Astrocyte of the spinal cord (primary cell): ENCODE data around the gene UBTF.

Experiments
- DNase-seq: peaks from one replicate; pipeline ENCODE4 v3.0.0; 2011; ENCODE audit warnings: low read depth, low spot score
- H3K4me3 ChIP-seq: 2 replicates; pipeline ENCODE4 v1.5.1; 2011; ENCODE audit warnings: low read depth, mild to moderate bottlenecking, low read length, moderate library complexity
- CTCF ChIP-seq: IDR thresholded peaks from 2 replicates; pipeline ENCODE4 v1.5.1; 2012; ENCODE audit warnings: low read depth, mild to moderate bottlenecking, low read length, inconsistent platforms
- in situ Hi-C: cut with HindIII; loops from 2 replicates; pipeline ENCODE4 v1.10.0; 2017; ENCODE audit warnings: low sequenced_read_pairs

Gene UBTF

GRCh38 chr17:44178133-44178532, 41.3 kb downstream of the UBTF start:
- in situ Hi-C loops: no loop called here

GRCh38 chr17:44177640-44178039, 41.8 kb downstream of the UBTF start:
- TF ChIP-seq CTCF: no peak
- in situ Hi-C loops: no loop called here
- H3K4me3 ChIP-seq: no peak overlapping the region
- DNase-seq: no peak

More at GRCh38 chr17:44178133-44178532, 41.3 kb downstream of the UBTF start:
- no peak for TF ChIP-seq CTCF
- no peak for DNase-seq
- no peak overlapping the region for H3K4me3 ChIP-seq

GRCh38 chr17:44176671-44177501, 42.6 kb downstream of the UBTF start:
- in situ Hi-C loops: no loop called here
- DNase-seq: no peak

GRCh38 chr17:44176257-44176656, 43.2 kb downstream of the UBTF start:
- no peak for TF ChIP-seq CTCF
- DNase-seq: no peak
- in situ Hi-C loops: no loop called here
- no peak overlapping the region for H3K4me3 ChIP-seq

More at GRCh38 chr17:44176671-44177501, 42.6 kb downstream of the UBTF start:
- H3K4me3 ChIP-seq: no peak overlapping the region
- no peak for TF ChIP-seq CTCF

GRCh38 chr17:44174427-44174826, 45.0 kb downstream of the UBTF start:
- DNase-seq: no peak
- in situ Hi-C loops: no loop called here
- TF ChIP-seq CTCF: no peak
- no peak overlapping the region for H3K4me3 ChIP-seq

GRCh38 chr17:44171931-44172455, 47.5 kb downstream of the UBTF start:
- DNase-seq: no peak
- TF ChIP-seq CTCF: no peak
- no peak overlapping the region for H3K4me3 ChIP-seq
- in situ Hi-C loops: no loop called here
